Peyer's patch (tissue), 4 donors: ENCODE results near the gene MRPL58. TPM values are rescaled to one million over a fixed set of nuclear protein-coding genes. Genes with fewer than 3 reads are reported as not detected.
A peak's percentile ranks its signal among the peaks of the same experiment; 100 is the strongest.

ENCODE experiments used
- DNase-seq, 3 donors: peaks; one replicate each; pipeline ENCODE4 v3.0.0-alpha.2; 2017 to 2019
- H3K27ac ChIP-seq, 4 donors: fragments of 200-600 bp; sonication (generic); one replicate each; pipeline ENCODE4 v1.5.1; 2016 to 2019
- H3K27me3 ChIP-seq, 2 donors: fragments of 200-600 bp; sonication (generic); one replicate each; pipeline ENCODE4 v1.5.1; 2019
- H3K36me3 ChIP-seq, 3 donors: fragments of 200-600 bp; sonication (generic); one replicate each; pipeline ENCODE4 v1.5.1; 2016 to 2019
- H3K4me1 ChIP-seq, 4 donors: fragments of 200-600 bp; sonication (generic); one replicate each; pipeline ENCODE4 v1.5.1; 2016 to 2019
- H3K4me3 ChIP-seq, 4 donors: fragments of 200-600 bp; sonication (generic); 1 replicate in 3 of 4; 2 replicates in 1 of 4; pipeline ENCODE4 v1.5.1; 2016 to 2019; ENCODE audit warnings: mild to moderate bottlenecking in 1 of 4
- H3K9me3 ChIP-seq, 4 donors: fragments of 200-600 bp; sonication (generic); one replicate each; pipeline ENCODE4 v1.5.1; 2016 to 2019; ENCODE audit warnings: mild to moderate bottlenecking in 1 of 4
- POLR2A ChIP-seq, 2 donors: fragments of 450-650 bp; IDR thresholded peaks; one replicate each; pipeline ENCODE4 v1.5.1; 2017; ENCODE audit warnings: antibody characterized with exemption in 2 of 2, mild to moderate bottlenecking in 2 of 2, moderate library complexity in 2 of 2
- total RNA-seq, 4 donors: library from RNA; depleted of rRNA; stranded (reverse); fragments of >200 nt; gene quantifications; one replicate each; pipeline ENCODE4 v1.1.0, GENCODE V29; 2016
- TF ChIP-seq, protein P1 (sequence below), 6 experiments: fragments of 450-650 bp in 4 of 6; fragments of 200-600 bp in 2 of 6; sonication (generic) in 1 of 6; IDR thresholded peaks; one replicate each; pipeline ENCODE4 v1.5.1; 2017 to 2019; ENCODE audit warnings: antibody characterized with exemption in 6 of 6, mild to moderate bottlenecking in 3 of 6, moderate library complexity in 1 of 6

Gene MRPL58
- total RNA-seq, 4 donors from 2014 or later: 17.3 to 42.7 (median 32.2) TPM

DNA sequence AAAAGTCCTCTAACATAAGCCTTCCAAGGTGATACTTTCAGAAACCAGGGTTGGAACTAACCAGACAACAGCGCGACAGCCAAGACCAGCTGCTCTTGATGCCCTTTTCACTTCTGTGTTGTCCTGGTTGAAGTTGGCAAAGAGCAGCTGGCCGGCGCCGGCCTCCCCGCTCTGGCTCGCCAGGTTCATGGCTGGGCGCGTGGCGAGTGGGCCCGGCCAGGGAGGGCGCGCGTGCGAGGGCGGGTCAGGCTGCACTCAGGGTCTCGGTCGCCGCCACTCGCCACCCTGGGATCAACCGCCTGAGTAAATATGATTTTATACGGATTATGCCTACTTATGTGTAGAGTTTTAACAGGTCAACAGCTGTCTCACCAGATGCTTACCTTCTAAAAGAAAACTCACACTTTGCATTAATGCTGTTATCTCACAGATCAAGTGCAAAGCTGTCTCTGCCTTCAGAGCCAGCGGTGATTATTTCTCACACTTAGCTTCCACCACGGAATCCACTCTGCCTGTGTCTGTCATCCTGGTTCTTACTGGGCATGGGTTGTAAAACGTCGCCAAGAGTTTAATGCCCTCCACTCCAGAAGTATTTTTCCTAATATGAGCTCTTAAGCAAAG, 48.1 kb downstream of the MRPL58 start:
- Histone ChIP-seq H3K27me3 (no peaks in the 10 kb centered on the region), H3K9me3 (no peaks in the 10 kb centered on the region), H3K36me3 (peaks cover 0 to 75% (median 0%) of the 10 kb centered on the region in 3 donors), H3K4me1 (peaks cover 0 to 6% (median 0%) of the 10 kb centered on the region in 4 donors), H3K27ac (peak overlapping the region in 2 of 4 donors; percentile 23 to 61), H3K4me3 (no peak overlapping the region)
- DNase-seq: no peak
- TF ChIP-seq POLR2A (IDR thresholded peaks at IDR 0.05): no peak
- TF ChIP-seq, protein P1, sequence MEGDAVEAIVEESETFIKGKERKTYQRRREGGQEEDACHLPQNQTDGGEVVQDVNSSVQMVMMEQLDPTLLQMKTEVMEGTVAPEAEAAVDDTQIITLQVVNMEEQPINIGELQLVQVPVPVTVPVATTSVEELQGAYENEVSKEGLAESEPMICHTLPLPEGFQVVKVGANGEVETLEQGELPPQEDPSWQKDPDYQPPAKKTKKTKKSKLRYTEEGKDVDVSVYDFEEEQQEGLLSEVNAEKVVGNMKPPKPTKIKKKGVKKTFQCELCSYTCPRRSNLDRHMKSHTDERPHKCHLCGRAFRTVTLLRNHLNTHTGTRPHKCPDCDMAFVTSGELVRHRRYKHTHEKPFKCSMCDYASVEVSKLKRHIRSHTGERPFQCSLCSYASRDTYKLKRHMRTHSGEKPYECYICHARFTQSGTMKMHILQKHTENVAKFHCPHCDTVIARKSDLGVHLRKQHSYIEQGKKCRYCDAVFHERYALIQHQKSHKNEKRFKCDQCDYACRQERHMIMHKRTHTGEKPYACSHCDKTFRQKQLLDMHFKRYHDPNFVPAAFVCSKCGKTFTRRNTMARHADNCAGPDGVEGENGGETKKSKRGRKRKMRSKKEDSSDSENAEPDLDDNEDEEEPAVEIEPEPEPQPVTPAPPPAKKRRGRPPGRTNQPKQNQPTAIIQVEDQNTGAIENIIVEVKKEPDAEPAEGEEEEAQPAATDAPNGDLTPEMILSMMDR (IDR thresholded peaks at IDR 0.05): no peak

DNA sequence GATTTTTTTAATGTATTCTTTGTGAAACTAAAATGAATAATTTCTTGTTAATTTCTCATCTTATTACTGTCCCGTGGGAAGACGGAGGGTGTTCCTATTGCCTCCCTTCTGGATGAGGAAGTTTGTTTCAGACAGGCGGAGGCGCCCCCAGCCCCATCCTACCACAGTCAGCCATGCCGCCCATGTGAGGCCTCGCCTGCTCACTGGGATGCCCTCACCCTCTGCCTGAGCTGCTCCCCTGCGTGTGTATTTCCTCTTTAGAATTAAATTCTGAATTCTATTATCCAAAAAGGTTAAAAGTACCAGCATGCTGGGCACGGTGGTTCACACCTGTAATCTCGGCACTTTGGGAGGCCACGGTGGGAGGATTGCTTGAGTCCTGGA, 48.6 kb downstream of the MRPL58 start:
- Histone ChIP-seq H3K36me3 (peaks cover 0 to 70% (median 0%) of the 10 kb centered on the region in 3 donors), H3K4me1 (peaks cover 0 to 6% (median 0%) of the 10 kb centered on the region in 4 donors), H3K9me3 (no peaks in the 10 kb centered on the region), H3K27ac (no peak overlapping the region), H3K27me3 (no peaks in the 10 kb centered on the region), H3K4me3 (no peak overlapping the region)
- TF ChIP-seq, protein P1 (IDR thresholded peaks at IDR 0.05): no peak
- no peak for TF ChIP-seq POLR2A (IDR thresholded peaks at IDR 0.05)
- no peak for DNase-seq

DNA sequence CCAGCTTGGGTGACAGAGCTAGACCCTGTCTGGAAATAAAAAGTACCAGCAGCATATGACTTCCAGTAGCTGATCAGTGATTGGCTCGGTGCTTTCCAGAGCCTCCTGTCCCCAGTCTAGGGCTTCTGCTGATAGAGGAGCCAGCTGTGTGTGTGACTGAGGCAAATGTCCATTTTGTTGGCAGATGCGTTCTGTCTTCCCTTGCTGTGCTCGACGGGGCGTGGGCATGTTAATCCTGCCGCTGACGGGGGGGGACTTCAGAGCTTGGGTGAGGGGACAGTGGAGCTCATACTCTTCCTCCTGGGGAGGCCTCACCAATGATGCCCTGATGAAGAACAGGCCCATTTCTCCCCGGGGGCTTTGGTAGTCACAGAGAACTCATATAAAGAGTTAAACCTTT, 49.1 kb downstream of the MRPL58 start:
- Histone ChIP-seq H3K4me3 (no peak overlapping the region), H3K27ac (no peak overlapping the region), H3K4me1 (peaks cover 0 to 6% (median 0%) of the 10 kb centered on the region in 4 donors), H3K9me3 (no peaks in the 10 kb centered on the region), H3K36me3 (peaks cover 0 to 65% (median 0%) of the 10 kb centered on the region in 3 donors), H3K27me3 (no peaks in the 10 kb centered on the region)
- DNase-seq: no peak
- TF ChIP-seq POLR2A (IDR thresholded peaks at IDR 0.05): no peak
- TF ChIP-seq, protein P1 (IDR thresholded peaks at IDR 0.05): no peak

DNA sequence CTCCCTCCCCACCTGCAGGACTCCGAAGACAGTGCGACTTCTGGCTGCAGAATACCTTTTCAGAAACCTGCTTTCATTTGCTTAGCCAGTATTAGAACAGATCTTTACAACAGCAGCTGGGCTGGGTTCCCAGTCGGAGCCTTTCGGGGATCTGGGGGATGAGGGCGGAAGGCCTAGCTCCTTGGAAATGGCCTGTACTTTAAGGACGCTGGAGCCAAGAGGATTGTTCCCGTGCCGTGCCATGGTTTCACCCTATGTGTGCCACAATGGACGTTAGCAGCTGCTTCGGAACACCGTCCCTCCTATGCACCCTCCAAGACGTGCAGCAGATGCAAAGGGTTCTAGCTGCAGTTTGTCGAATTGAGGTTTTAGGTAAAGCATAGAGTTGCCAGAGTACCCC, 50.7 kb downstream of the MRPL58 start:
- peaks cover 0 to 54% (median 0%) of the 10 kb centered on the region in 3 donors for H3K36me3 ChIP-seq
- TF ChIP-seq, protein P1 (IDR thresholded peaks at IDR 0.05): no peak
- TF ChIP-seq POLR2A (IDR thresholded peaks at IDR 0.05): no peak
- no peak overlapping the region for H3K4me3 ChIP-seq
- no peak overlapping the region for H3K27ac ChIP-seq
- DNase-seq: no peak
- peaks cover 0 to 6% (median 0%) of the 10 kb centered on the region in 4 donors for H3K4me1 ChIP-seq
- no peaks in the 10 kb centered on the region for H3K9me3 ChIP-seq
- H3K27me3 ChIP-seq: no peaks in the 10 kb centered on the region

DNA sequence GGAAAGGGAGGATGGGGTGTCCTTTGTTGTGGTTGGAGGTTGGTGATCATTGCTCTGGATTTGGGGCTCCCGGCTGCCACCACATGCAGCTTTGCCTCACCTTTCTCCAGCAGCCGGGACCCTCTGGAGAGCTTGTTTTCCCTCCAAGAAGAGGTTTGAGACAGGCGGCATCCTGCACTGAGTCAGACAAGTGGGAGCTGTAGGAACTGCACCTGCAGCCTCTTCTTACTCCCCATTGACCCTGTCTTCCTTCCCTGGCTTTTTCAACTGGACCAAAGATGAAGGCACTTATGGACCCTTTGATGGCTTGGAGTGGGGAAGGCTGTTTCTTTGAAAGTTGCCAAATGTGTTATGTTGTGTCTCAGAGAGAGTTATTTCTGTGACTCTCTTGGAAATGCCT, 51.2 kb downstream of the MRPL58 start:
- peaks cover 0 to 54% (median 0%) of the 10 kb centered on the region in 3 donors for H3K36me3 ChIP-seq

More for the DNA sequence above, 51.2 kb downstream of the MRPL58 start:
- TF ChIP-seq, protein P1 (IDR thresholded peaks at IDR 0.05): no peak
- TF ChIP-seq POLR2A (IDR thresholded peaks at IDR 0.05): no peak
- H3K4me3 ChIP-seq: no peak overlapping the region
- H3K27ac ChIP-seq: no peak overlapping the region
- no peaks in the 10 kb centered on the region for H3K9me3 ChIP-seq
- H3K4me1 ChIP-seq: peaks cover 0 to 6% (median 0%) of the 10 kb centered on the region in 4 donors
- DNase-seq: no peak
- H3K27me3 ChIP-seq: no peaks in the 10 kb centered on the region
